ENCODE data around the gene BCAR1. TPM values are rescaled to one million over a fixed set of nuclear protein-coding genes. Genes with fewer than 3 reads are reported as not detected.
A peak's percentile ranks its signal among the peaks of the same experiment; 100 is the strongest.
"Not testable (repeated sequence)": the region's sequence is repeated elsewhere in the genome, so short reads cannot be mapped to it uniquely, and the experiment has no call there.

Gene BCAR1
- total RNA-seq, 1 donor from 2014 or later, result 21.6 TPM

- DNase-seq (ENCODE audit: low spot score in 2 of 2) (no peak), FAIRE-seq (no peak)
Measured at GRCh38 chr16:75243667-75244224, 7.7 kb downstream of the BCAR1 start.

GRCh38 chr16:75242436-75243078 is 8.9 kb downstream of the BCAR1 start:
- DNase-seq (ENCODE audit: low spot score in 2 of 2); FAIRE-seq: not testable (repeated sequence)

DNA sequence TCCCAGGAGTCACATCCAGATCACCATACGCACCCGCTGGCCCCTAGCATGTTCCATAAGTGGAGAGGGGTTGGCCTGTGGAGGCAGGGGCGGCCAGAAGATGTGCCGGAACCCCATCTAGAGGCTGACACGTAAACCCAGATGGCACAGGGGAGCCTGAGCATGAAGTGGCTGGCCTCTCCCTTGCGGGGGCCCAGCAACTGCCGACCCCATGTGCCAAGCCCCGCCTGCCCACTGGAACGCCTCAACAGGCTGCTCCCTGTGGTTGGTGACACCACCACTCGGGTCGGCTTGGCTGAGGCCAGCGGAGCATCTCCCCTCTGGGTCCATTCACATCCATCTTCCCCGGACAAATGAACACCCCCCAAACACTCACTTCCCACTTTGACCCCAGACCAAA is 9.5 kb downstream of the BCAR1 start:
- DNase-seq (ENCODE audit: low spot score in 2 of 2) (no peak), FAIRE-seq (no peak)

GRCh38 chr16:75241412-75241811 is 10.0 kb downstream of the BCAR1 start:
- FAIRE-seq (no peak), DNase-seq (ENCODE audit: low spot score in 2 of 2) (no peak)

DNA sequence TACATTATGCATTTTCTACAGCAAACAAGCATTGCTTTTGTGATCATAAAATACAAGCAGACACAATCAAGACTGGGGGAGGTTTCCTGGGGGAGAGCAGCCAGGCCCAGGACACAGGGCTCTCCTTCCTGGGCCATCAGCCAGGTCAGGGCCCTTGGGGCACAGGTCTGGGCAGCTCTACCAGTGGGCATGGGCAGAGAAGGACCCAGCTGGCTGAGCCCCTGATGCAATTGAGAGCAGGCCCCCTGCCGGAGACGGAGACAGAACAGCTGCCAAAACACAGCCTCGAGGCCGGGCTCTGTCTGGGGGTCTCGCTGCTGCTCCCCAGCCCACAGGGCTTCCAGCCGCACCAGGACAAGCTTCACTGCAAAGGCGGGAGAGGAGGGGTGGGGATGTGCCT is 10.8 kb downstream of the BCAR1 start:
- not testable (repeated sequence) for FAIRE-seq

GRCh38 chr16:75239542-75240122 is 11.8 kb downstream of the BCAR1 start:
- no peak for FAIRE-seq
- no peak for DNase-seq (ENCODE audit: low spot score in 2 of 2)

More for the DNA sequence above, 10.8 kb downstream of the BCAR1 start:
- DNase-seq (ENCODE audit: low spot score in 2 of 2), result not testable (repeated sequence)

DNA sequence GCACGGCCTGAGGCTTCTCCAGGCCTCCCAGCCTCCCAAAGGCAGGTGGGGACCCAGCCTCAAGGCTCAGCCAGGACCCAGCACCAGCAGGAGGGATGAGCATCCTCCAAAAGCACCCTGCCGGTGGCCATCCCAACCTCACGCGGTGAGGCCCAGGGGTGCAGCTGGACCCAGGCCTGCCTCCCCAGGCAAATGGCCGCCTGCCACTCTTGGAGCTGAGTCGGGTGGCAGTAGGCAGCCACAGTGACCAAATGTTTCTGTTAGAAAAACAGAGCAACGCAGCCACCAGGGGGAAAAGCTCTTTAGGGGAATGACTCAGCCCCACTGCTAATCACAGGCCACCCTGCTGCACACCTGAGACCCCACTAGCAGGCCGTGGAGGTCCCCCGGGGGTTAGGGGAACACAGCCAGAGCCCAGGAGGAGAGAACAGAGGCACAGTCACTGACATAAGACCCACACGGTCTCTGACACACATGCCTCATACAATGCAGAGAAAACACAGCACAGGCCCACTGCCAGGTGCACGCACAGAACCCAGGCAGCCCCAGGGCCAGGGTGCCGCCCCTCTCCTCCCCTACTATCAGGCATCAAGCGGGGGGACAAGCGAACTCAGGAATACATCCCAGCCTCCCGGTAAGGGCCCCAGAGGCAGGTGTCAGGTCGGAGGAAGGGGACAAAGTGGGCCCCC is 12.4 kb downstream of the BCAR1 start:
- DNase-seq (ENCODE audit: low spot score in 2 of 2) (no peak), FAIRE-seq (no peak)

DNA sequence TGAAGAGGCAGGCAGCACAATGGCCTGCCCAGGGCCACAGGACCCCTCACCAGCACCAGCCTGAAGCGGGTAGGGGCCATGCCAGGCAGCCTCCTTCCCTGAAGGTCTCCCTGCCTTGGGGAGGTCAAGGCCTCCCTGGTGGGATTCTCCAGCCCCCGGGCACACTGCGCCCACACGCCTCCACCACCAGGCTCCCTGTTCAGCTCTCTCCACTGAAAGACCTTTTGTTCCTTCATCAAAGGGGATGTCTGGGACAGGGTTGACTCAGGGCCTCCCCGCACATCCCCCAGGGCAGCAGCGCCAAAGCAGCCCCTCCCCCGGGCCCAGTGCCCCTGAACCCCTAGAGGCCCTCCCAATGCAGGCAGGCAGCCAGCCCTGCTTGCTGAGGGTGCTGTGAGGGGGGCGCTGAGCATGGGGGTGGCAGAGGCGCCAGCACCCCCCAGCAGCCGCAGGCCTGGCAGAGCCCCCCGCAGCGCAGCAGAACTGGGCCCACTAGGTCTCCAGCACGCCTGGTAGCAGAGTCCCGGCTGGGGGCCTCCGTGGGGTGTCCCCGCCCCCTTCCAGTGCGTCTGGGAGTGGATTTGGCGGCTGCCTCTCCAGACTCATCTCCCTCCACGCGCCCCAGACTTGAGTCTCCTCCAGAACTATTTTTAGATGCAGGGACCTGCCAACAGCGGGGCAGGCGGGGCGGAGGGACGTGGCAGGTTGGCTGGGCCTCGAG is 13.1 kb downstream of the BCAR1 start:
- DNase-seq (ENCODE audit: low spot score in 2 of 2) (peak; percentile 82 to 87), FAIRE-seq (no peak)

DNA sequence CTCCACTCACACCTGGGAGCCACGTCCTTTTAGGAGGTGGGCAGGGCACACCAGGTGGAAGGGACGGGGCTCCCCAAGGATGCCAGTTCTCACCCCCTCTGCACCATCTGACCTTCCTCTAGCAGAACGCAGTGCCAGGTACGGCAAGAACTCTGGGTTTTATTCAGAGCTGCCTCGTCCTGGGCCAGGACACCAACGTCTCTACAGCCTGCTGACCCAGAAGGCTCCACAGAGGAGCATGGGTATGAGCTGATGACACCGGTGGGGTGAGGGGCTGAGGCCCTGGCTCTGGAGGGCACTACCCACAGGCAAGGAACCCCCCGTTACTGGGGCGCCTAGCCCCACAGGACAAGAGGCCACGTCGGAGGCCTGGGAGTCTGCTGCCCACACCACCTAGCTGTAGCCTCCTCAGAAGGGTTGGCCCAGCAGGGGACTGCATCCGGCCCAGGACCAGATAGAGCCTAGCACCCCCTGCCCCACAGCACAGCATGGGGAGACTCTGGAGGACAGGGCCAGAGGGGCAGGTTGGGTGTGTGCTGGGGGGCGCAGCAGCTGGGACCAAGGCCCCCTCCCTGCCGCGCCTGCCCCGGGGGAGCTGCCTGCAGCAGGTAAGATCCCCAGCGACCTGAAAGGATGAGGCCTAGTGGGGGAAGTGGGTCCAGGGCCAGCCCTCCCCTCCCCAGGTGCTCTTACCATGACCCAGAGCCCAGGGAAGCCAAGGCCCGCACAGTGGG is 13.9 kb downstream of the BCAR1 start:
- FAIRE-seq, result no peak
- no peak for DNase-seq (ENCODE audit: low spot score in 2 of 2)

- DNase-seq (ENCODE audit: low spot score in 2 of 2), result no peak
- FAIRE-seq, result no peak
Measured at GRCh38 chr16:75236736-75237397, 14.6 kb downstream of the BCAR1 start.

GRCh38 chr16:75236232-75236631 is 15.2 kb downstream of the BCAR1 start:
- DNase-seq (ENCODE audit: low spot score in 2 of 2) (no peak), FAIRE-seq (no peak)

- FAIRE-seq, result no peak
- DNase-seq (ENCODE audit: low spot score in 2 of 2), result no peak
Measured at GRCh38 chr16:75235721-75236193, 15.7 kb downstream of the BCAR1 start.

- no peak for DNase-seq (ENCODE audit: low spot score in 2 of 2)
Measured at GRCh38 chr16:75234856-75235696, 16.3 kb downstream of the BCAR1 start.

DNA sequence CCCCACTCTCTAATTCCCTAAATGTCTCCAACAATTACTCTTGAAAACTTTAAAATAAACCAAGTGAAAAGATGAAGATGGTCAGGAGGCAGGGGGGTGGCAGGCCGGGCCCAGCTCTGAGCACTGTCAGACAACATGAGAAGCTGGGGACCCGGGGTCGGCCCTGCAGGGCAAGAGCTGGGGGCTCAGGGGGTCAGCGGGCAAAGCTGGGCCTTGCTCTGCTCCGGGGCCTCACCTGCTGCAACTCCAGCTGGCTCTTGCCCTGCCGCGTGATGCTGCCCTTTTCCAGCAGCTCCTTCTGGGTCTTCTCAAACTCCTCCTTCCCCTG is 17.8 kb downstream of the BCAR1 start:
- DNase-seq (ENCODE audit: low spot score in 2 of 2) (no peak), FAIRE-seq (no peak)

More at GRCh38 chr16:75234856-75235696, 16.3 kb downstream of the BCAR1 start:
- no peak for FAIRE-seq

DNA sequence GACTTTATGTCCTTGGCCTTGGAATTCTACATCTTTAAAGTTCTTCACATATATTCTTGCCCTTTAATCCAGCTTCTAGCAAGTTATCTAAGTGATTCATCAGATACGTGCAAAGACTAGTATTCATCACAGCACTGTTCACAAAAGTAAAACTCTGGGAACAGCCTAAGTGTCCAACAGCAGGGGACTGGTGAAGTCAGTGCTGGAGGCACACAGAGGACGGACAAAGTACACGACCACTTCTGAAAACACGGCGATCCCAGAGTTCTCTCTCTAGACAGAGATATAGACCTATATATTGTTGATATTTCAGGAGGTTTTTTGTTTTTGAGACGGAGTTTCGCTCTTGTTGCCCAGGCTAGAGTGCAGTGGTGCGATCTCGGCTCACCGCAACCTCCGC is 19.9 kb downstream of the BCAR1 start:
- no peak for DNase-seq (ENCODE audit: low spot score in 2 of 2)
- FAIRE-seq, result no peak

- FAIRE-seq, result no peak
- no peak for DNase-seq (ENCODE audit: low spot score in 2 of 2)
Measured at GRCh38 chr16:75230471-75231110, 20.8 kb downstream of the BCAR1 start.

GRCh38 chr16:75229172-75230031 is 22.0 kb downstream of the BCAR1 start:
- FAIRE-seq (no peak), DNase-seq (ENCODE audit: low spot score in 2 of 2) (no peak)
